Lower lobe of right lung (tissue), 2 donors: Measurements from ENCODE around the gene EDIL3. TPM values are rescaled to one million over a fixed set of nuclear protein-coding genes. Genes with fewer than 3 reads are reported as not detected.

Experiments used
- ATAC-seq, 2 donors: fragments of 200-7000 bp; cut with Tn5 transposase; one replicate each; pipeline ENCODE4 v1.9.1; 2020 to 2022; ENCODE audit warnings: mild to moderate bottlenecking in 2 of 2, moderate library complexity in 2 of 2
- DNase-seq: peaks from one replicate; pipeline ENCODE4 v3.0.0-alpha.2; 2020
- H3K27ac ChIP-seq: fragments of 200-600 bp; one replicate; pipeline ENCODE4 v1.8.0; 2022
- H3K27me3 ChIP-seq: fragments of 200-600 bp; one replicate; pipeline ENCODE4 v1.8.0; 2022; ENCODE audit warnings: low read depth
- H3K36me3 ChIP-seq: fragments of 200-600 bp; one replicate; pipeline ENCODE4 v1.8.0; 2022; ENCODE audit warnings: mild to moderate bottlenecking
- H3K4me1 ChIP-seq: fragments of 200-600 bp; one replicate; pipeline ENCODE4 v1.8.0; 2022
- H3K4me3 ChIP-seq: fragments of 200-600 bp; one replicate; pipeline ENCODE4 v1.8.0; 2022; ENCODE audit warnings: mild to moderate bottlenecking
- H3K9me3 ChIP-seq: fragments of 200-600 bp; one replicate; pipeline ENCODE4 v1.8.0; 2022
- CTCF ChIP-seq: fragments of 200-600 bp; IDR thresholded peaks from one replicate; pipeline ENCODE4 v1.8.0; 2022; ENCODE audit warnings: antibody characterized with exemption, mild to moderate bottlenecking
- intact Hi-C: fragments of 100-400 bp; cut with DNase I; formaldehyde crosslinking; loops from one replicate; pipeline ENCODE4 v1.11.0; 2022
- total RNA-seq: library from RNA; stranded (reverse); fragmentation: NEBNext Ultra II Directional; extraction: Animal tissue kit (Norgen Biotek cat#: 25700); gene quantifications from one replicate; pipeline ENCODE4 v1.2.1, GENCODE V29; 2021
- donor health status: DM: no; HTN: yes; CAD: no; lungs with severe emphysema.

EDIL3 gene
- total RNA-seq, 1 donor from 2014 or later = 17.0 TPM

DNA sequence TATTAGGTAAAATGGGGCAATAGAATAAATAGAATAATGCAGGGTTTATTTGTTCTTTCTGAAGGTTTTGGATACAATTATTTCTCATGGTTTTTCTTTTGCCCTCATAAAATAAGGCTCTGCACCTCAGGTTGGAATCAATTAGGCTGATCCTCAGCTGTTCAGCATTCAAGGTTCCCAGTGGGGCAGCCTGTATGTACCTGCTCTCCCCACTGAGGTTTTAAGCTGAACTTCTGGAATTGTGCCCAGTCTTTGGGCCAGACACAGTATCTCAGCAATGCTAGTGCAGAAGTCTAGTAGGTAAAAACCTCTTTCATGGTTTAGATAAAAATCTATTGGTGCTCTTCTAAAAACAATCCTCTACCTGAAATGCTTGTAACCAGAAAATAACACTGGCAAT, 98.0 kb downstream of the EDIL3 start:
- no peak for ATAC-seq
- Histone ChIP-seq H3K4me3 (no peak overlapping the region), H3K9me3 (no peaks in the 10 kb centered on the region), H3K36me3 (no peaks in the 10 kb centered on the region), H3K27me3 (no peaks in the 10 kb centered on the region), H3K27ac (no peak overlapping the region), H3K4me1 (no peaks in the 10 kb centered on the region)
- no peak for DNase-seq
- intact Hi-C loops = no loop called here
- TF ChIP-seq CTCF = no peak

- H3K36me3 ChIP-seq = no peaks in the 10 kb centered on the region
- no peak overlapping the region for H3K27ac ChIP-seq
- ATAC-seq (no peak), DNase-seq (no peak)
- no peaks in the 10 kb centered on the region for H3K9me3 ChIP-seq
- H3K27me3 ChIP-seq = no peaks in the 10 kb centered on the region
- no peak for TF ChIP-seq CTCF
- no peaks in the 10 kb centered on the region for H3K4me1 ChIP-seq
- intact Hi-C loops = no loop called here
- no peak overlapping the region for H3K4me3 ChIP-seq
These were observed 98.7 kb downstream of the EDIL3 start for GRCh38 chr5:84285641-84286637.

DNA sequence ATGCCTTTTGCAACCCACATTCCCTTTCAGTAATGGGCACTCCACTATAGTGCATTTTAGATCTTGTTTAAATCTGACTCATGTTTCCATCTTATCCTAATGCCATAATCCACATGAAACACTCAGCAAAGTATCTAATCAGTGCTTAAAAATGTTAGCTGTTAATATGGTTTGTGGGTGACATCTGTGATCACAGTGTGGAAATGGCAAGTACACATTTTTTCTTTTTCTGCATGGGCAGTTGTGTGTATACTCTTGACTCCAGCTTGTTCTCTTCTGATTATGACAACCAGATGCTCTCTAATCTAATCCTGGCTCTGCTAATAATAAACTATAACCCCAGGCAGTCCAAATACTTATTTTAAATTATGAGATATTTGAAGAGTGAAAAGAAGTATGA, 103.3 kb downstream of the EDIL3 start:
- Histone ChIP-seq H3K4me3 (no peak overlapping the region), H3K9me3 (no peaks in the 10 kb centered on the region), H3K27me3 (no peaks in the 10 kb centered on the region), H3K27ac (no peak overlapping the region), H3K4me1 (no peaks in the 10 kb centered on the region), H3K36me3 (no peaks in the 10 kb centered on the region)
- intact Hi-C loops = no loop called here
- DNase-seq (no peak), ATAC-seq (no peak)
- no peak for TF ChIP-seq CTCF

GRCh38 chr5:84279234-84279633, 105.4 kb downstream of the EDIL3 start:
- no peak for DNase-seq
- Histone ChIP-seq H3K4me3 (no peak overlapping the region), H3K9me3 (no peaks in the 10 kb centered on the region), H3K36me3 (no peaks in the 10 kb centered on the region), H3K27me3 (no peaks in the 10 kb centered on the region), H3K4me1 (no peaks in the 10 kb centered on the region), H3K27ac (no peak overlapping the region)
- TF ChIP-seq CTCF = no peak
- ATAC-seq = no peak
- intact Hi-C loops = no loop called here

- TF ChIP-seq CTCF = no peak
- H3K27me3 ChIP-seq = no peaks in the 10 kb centered on the region
- no peak overlapping the region for H3K27ac ChIP-seq
- H3K4me3 ChIP-seq = no peak overlapping the region
- intact Hi-C loops = no loop called here
- no peak for ATAC-seq
- no peak for DNase-seq
- H3K9me3 ChIP-seq = no peaks in the 10 kb centered on the region
- H3K4me1 ChIP-seq = no peaks in the 10 kb centered on the region
- H3K36me3 ChIP-seq = no peaks in the 10 kb centered on the region
These were observed 109.1 kb downstream of the EDIL3 start for GRCh38 chr5:84275609-84276008.
